MM.1S (cell line): ENCODE measurements around the gene SH3GL2.

Experiments used
- CTCF ChIP-seq: fragments of 300-600 bp; sonication (generic); IDR thresholded peaks from 2 replicates; pipeline ENCODE4 v1.5.1; 2016; ENCODE audit warnings: antibody characterized with exemption, low read length, mixed read lengths
- EZH2 ChIP-seq: fragments of 300-600 bp; sonication (generic); optimal IDR thresholded peaks from 2 replicates; pipeline ENCODE3; 2017; ENCODE audit warnings: low read depth, mild to moderate bottlenecking, antibody characterized with exemption, low read length, mixed read lengths
- EZH2phosphoT487 ChIP-seq: fragments of 300-600 bp; sonication (generic); IDR thresholded peaks from 2 replicates; pipeline ENCODE4 v1.6.1; 2018; ENCODE audit warnings: antibody characterized with exemption, low read length

DNA sequence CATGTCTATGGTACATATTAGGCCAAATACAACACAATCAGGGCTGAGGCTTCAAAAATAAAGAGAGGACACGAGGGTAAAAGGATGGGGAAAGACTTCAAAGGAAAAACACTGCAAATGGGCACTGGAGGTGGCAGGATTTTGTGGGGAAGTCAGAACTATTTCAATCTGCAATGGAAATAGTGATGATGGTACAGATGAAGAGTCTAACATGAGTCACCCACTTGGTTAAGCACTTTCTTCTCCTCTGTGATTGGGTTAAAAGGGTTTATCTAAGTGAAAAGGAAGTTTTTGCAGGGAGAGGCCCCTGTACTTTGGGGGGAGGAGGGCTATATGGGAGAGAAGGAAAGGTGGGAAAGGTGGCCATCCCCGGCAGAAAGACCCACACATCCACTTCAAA is 4.5 kb upstream of the SH3GL2 start:
- TF ChIP-seq CTCF (no peak), EZH2 (no peak), EZH2phosphoT487 (no peak)
